Activated CD8-positive, alpha-beta memory T cell treated with anti-CD3 and anti-CD28 coated beads, Interleukin-2, amount 50 U/mL, for 24 hours (primary cell): ENCODE results near the gene ANKLE1.
A peak's percentile ranks its signal among the peaks of the same experiment; 100 is the strongest.

Source experiments
- DNase-seq: peaks from one replicate; pipeline ENCODE4 v3.0.0-alpha.2; 2020; ENCODE audit errors: extremely low read depth

ANKLE1 gene

DNA sequence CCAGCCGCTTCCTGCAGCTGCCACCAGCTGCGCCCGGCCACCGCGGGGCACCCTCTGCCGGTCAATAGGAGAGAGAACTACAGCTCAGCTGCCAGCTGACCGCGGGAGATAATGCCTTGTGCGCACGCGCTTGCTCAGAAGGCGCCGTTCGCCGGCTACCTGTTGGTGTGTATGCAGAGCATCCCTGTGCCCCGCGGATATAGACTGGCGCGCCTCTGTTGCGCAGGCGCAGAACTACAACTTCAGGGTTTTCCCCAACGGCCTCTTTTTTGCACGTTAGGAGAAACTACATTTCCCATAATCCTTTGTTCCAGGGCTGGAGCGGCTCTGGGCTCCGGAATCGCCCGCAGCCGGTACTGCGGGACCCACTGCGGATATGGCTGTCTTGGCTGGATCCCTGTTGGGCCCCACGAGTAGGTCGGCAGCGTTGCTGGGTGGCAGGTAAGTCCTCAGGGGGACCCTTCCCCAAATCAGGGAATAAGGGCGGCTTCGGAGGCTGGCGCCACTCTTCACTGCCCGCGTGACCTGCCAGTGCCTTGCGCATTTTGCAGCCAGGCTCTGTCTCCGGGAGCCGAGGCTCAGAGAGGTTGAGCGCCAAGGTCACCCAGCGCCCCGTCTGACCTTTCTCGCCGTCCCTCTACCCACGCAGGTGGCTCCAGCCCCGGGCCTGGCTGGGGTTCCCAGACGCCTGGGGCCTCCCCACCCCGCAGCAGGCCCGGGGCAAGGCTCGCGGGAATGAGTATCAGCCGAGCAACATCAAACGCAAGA is 24.0 kb downstream of the ANKLE1 start, which contains the start of gene MRPL34:
Gene MRPL34, plus strand, starts transcription at position 356 of the 768 bp plus-strand sequence. Its CDS starts 21 bp downstream, at position 377.
- DNase-seq = peak; percentile 91

DNA sequence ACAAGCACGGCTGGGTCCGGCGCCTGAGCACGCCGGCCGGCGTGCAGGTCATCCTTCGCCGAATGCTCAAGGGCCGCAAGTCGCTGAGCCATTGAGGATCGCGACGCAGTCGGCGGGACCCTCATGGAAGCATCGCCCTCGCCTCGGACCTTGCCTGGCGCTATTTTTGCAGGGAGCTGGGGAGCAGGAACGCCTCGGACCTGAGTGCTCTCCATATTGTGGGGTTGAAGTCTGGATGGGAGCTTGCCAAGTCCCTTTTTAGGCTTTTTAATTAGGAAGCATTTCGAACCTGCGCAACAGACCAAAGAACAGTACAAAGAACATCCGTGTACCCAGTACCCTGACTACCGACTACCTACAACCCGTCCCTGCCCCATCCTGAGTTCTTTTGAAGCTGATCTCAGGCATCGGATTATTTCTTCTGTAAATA is 24.6 kb downstream of the ANKLE1 start:
- DNase-seq = no peak

DNA sequence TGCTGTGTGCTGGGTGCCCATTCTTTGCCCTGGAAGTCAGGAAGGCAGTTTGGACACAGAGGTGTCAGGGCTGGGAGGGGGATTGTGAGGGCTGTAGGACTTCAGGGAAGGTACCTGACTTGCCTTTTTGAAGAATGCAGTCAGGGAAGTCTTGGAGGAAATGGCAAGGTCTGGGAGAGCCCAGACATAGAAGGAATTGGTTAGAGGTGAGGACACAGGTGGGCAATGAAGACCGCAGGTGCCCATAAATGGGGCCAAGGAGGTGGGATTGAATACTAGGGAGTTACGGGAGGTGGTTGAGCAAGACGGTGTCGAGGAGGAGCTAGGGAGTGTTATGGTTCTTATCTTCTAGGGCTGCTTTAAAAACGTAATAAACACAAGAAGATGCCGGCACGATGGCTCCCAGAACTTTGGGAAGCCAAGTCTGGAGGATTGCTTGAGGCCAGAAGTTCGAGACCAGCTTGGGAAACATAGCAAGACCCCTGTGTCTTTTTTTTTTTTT is 26.2 kb downstream of the ANKLE1 start:
- no peak for DNase-seq

DNA sequence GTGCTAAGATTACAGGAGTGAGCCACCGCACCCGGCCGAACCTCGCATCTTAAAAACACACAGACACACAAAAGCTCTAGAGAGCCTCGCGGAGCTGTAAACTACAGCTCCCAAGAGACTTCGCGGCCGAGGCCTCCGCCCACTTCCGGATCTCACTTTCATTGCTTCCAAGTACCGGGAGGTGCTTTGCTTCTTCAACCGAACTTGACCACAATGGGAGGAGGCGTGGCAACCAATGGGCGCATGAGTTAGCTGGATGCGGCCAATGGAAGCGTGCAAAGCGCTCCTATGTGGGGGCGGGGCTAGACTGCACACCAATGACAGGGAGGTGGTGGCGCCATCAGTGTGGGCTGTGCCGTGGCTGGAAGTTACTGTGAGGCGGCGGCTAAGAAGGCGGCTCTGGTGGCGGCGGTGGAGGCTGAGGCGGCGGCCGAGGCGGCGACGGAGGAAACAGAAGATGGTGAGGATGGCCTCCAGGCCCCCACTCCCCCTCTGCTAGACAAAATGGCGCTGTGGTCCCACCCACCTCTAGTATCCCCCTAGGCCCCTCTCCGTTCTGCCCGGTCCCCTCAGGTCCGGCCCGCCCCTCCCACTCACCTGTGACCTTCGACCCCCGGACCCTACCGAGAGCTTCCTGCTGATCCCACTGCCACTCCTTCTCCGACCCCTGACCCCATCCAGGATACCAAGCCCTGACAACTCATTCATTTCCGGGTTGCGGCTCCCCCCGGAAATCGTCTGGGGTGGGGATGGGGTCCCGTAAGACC is 27.7 kb downstream of the ANKLE1 start, which contains the start of gene DDA1:
Gene DDA1, plus strand, starts transcription at position 366 of the 767 bp plus-strand sequence. Its CDS starts 92 bp downstream, at position 458.
- DNase-seq = peak; percentile 98

DNA sequence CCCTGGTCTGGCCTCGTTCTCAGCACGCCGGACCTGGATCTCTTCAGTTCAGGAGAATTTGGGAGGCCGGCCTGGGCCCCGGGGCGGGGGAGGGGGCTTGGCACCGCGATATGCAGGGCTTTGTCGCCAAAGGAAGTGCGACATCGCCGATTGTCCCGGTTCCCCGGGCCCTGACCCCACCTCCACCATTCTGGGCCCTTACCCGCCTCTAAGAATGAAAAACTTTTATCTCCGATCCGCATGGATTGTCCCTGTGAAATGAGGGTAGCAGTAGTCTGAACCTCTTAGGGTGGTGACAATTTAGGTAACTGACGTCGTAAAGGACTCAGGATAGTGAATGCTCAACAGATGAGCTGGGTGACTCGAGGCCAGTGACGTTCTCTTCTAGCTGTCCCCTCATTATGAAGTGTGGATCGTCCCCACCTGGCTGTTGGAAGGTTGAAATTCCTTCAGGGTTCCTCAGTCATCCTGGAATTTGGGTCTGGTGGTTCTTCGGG is 28.3 kb downstream of the ANKLE1 start:
- no peak for DNase-seq

DNA sequence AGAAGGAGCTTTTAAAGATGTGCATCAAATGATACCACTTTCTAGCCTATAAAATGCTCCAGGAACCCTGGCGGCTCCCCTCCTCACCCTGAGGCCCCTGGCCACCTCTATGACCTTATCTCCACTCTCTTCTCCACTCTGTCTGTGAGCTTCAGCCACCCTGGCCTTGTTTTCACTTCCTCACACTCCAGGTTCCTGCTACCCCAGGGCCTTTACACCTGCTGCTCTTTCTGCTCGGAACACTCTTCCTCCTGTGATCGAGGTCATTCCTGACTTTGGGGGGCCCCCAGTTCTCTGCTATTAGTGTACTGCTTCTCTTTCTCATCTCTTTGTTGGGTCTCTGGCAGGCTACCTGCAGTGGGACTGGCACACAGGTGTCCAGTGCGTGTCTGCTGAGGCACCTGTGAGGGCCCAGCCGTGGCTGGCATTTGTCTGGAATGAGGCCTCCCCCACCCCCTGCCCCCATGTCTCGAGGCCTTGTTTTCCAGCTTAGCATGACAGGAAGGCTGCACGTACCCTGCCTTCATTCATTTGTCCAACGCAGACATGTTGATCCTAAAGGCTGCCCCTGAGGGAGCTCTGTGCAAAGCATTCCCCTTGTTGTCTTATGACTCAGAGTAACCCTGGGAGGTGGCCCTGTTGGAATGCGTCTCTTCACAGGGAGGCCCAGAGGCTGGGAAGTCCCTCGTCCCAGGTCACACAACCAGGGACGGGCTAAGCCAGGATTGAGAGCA is 29.9 kb downstream of the ANKLE1 start:
- DNase-seq = no peak

DNA sequence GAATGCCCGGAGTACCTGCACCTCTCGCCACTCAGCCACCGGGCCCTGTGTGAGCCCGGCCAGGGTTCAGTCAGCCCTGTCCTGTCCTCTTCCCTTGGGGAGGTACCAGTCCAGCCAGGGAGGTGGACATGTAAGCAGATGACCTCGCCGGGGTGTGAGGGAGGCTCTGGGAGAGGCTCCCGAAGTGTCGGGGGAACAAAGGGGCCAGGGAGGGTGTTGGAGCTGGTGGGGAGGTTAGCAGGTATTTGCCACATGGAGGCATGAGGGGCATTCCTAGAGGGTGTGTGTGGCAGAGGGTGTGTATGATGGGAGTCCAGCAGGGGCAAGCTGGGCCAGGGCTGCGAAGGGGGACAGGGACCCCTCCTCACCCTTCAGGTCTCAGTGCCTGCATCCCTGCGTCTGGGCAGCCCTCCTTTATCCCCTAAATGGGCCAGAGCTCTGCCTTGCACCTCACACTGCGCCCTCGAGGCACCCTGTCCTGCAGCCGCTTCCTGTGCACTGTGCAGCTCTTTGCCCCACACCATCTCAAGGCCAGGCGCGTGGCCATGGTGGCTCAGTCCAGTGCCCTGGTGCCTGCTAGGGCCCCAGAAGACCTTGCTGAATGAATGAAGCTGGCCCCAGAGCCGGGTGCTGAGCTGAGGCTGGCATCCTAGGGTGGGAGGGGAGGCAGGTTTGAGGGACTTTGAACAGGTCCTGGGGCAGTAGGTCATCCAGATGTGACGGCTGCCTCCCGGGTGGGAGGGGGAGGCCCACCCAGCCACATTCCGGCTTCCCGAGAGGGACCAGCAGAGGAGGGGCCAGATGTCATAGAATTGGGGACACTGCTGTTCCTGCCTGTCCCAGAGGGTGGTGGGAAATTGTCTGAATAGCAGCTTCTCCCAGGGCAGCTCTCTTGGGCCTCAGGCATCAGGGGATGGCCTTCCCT is 30.8 kb downstream of the ANKLE1 start:
- no peak for DNase-seq

DNA sequence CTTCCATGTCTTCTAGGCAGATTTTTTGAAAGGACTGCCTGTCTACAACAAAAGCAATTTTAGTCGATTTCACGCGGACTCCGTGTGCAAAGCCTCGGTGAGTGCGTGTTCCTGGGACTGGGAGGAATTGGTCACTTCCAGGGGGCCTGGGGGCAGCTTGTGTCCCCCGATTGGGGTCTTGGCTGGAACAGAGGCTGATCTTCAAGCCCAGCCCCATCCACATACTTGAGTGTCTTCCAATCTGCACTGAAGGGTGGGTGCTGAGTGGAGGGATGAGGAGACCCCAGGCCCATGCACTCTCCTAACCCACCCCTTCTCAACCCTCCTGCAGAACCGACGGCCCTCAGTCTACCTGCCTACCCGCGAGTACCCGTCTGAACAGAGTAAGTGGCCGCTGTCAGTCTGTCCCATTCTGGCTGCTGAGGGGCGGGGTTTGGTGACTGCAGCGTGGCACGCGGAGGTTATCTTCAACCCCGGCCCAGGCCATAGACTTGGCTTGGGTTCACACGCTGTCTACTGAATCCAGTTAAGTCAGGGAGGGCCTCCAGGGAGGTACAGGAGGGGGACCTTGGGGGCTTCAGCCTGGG is 32.4 kb downstream of the ANKLE1 start:
- no peak for DNase-seq

- no peak for DNase-seq
Measured at GRCh38 chr19:17318966-17319365, 37.3 kb downstream of the ANKLE1 start.

GRCh38 chr19:17319473-17320238 is 38.0 kb downstream of the ANKLE1 start:
- no peak for DNase-seq

DNA sequence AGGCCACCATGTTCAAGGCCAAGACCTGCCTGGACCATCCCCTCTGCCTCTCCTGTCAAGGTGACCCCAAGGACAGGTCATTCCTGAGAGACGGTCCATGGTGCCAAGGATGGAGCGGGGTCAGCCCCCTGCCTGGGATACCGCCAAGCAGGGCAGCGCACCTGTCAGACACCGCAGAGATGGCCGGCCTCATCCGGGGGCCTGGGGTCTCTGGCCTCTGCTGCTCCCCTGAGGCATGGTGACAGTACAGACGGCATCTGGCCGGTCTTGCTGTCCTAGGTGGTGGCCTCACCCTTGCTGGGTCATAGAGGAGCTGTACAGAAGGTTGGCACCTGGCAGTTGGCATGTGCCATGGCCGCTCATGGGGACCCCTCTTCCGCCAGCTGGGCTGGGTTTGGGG is 38.7 kb downstream of the ANKLE1 start:
- DNase-seq = no peak

- no peak for DNase-seq
Measured at GRCh38 chr19:17321655-17322489, 40.2 kb downstream of the ANKLE1 start.

GRCh38 chr19:17322854-17323253 is 41.2 kb downstream of the ANKLE1 start:
- DNase-seq = no peak

DNA sequence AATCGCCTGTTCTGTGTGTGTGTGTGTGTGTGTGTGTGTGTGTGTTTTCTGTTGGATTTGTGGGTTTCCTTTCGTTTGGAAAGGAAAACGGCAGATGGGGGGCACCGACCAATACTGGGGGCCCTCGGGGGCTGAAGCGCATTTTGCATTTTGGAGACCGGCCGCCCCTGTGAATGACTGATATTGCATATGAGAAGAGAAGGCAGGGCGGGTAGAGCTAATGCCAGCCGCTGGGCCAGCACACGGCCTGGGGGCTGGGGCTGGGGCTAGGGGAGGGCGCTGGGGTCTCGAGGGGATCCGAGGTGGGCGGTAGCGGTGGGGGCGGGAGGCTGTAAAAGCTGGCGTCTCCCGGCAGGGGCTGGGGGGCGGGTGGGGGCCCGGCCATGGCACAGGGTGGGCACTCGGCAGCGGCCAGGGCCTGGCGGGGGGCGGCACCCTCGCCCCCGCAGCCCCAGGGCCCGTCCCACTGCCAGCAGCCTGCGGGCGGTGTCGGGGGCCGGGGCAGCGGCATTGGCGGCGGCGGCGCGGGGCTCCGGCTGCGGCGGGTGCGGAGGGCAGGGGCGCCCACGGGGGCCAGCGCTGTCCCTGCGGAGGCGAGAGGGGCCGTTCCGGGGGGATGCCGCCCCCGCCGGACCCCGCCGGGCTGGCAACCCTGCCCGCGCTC is 41.7 kb downstream of the ANKLE1 start:
- DNase-seq = no peak

DNA sequence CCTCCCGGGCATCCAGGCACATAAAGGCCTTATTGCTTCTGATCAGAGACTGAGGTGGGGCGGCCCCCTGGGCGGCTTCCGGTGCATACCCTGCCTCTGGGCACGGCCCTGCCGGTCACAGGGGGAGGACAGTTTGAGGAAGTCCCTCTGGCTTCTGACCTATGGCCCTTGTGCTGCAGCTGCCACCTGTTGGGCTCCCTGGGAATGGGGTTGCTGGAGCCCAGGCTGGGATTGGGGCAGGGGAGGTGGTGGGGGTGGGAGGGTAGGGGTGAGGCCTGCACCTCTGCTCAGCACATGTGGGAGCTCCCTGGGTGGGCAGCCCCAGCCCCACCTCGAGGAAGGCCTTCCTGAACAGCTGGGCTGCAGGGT is 42.2 kb downstream of the ANKLE1 start:
- DNase-seq = no peak

DNA sequence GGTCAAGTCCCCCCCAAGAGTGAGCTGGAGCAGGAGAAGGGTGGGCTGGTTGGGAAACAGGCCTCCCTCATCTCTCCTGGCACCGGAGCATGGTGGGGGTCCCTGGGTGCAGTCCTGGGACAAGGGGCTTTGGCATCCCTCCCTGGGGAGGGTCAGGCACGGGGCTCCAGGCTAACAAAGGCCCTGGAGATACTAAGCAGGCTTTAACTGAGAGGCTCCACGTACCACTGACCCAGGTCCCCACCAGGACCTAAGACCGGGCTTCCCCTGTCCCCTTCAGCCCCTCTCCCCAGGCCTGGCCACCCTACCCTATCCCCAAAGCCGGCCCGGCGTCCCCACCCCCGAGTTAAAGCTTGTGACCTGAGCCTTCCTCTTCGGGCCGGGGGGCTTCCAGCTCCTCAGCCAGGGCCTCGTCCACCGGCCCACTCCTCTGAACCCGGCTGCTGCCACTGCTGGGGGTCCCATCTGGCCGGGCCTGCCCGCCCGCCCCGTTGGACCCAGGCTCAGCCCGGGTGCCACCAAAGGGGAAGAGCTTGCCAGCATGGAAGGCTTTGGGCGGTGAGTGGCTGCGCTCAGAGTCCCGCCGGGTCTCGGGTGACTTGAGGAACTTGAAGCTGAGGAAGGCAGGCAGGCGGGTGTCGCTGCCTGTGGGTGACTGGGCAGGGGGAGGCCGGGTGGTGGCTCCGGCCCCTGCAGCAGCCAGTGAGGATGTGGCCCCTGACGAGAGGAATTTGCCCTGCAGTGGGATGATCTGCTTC is 42.8 kb downstream of the ANKLE1 start:
- DNase-seq = no peak

- no peak for DNase-seq
Measured at GRCh38 chr19:17325133-17325532, 43.4 kb downstream of the ANKLE1 start.
